H1 (cell line): ENCODE measurements around the gene HUWE1. TPM values are rescaled to one million over a fixed set of nuclear protein-coding genes. Genes with fewer than 3 reads are reported as not detected.

Experiments
- CTCF ChIA-PET: fragments of 300-600 bp; sonication (Branson Sonifier 250); formaldehyde crosslinking; loops from one replicate; lab custom pipeline; 2021; ENCODE audit not compliant: partially characterized antibody; lab: Charles Lee
- POLR2A ChIA-PET: fragments of 300-600 bp; sonication (Branson Sonifier 250); formaldehyde crosslinking; loops from one replicate; lab custom pipeline; 2021; ENCODE audit warnings: inconsistent platforms; ENCODE audit not compliant: partially characterized antibody; lab: Charles Lee
- DNase-seq, 2 experiments: peaks; one replicate each; pipeline versions ENCODE4 v3.0.0 to v3.0.0-alpha.2; 2010 to 2022; ENCODE audit warnings: low spot score in 2 of 2, low read depth in 1 of 2, mixed read lengths in 1 of 2
- FAIRE-seq: peaks from 2 replicates; lab custom pipeline; 2011; peaks lifted over from hg19 to GRCh38; lab: Jason Lieb, UNC
- H2AFZ ChIP-seq: 2 replicates; pipeline ENCODE4 v1.8.1; 2012; ENCODE audit warnings: low read length, inconsistent platforms
- H2AK5ac ChIP-seq: 2 replicates; pipeline ENCODE4 v1.6.1; 2013; ENCODE audit warnings: low read depth, low read length
- H2BK120ac ChIP-seq: replicated peaks from 2 replicates; pipeline ENCODE3; 2013; ENCODE audit warnings: low read depth, low read length, inconsistent platforms
- H2BK12ac ChIP-seq: 2 replicates; pipeline ENCODE4 v1.6.1; 2013; ENCODE audit warnings: low read depth, low read length
- H2BK15ac ChIP-seq: 2 replicates; pipeline ENCODE4 v1.6.1; 2013; ENCODE audit warnings: low read length
- H2BK20ac ChIP-seq: 2 replicates; pipeline ENCODE4 v1.6.1; 2013; ENCODE audit warnings: low read length
- H2BK5ac ChIP-seq: 2 replicates; pipeline ENCODE4 v1.6.1; 2013; ENCODE audit warnings: low read depth, low read length
- H3K14ac ChIP-seq: 2 replicates; pipeline ENCODE4 v1.6.1; 2013; ENCODE audit warnings: inconsistent platforms; ENCODE audit not compliant: insufficient read length
- H3K18ac ChIP-seq: 2 replicates; pipeline ENCODE4 v1.6.1; 2013; ENCODE audit warnings: low read length; ENCODE audit errors: extremely low read depth
- H3K23ac ChIP-seq: 2 replicates; pipeline ENCODE4 v1.6.1; 2013; ENCODE audit warnings: inconsistent platforms; ENCODE audit not compliant: insufficient read length
- H3K23me2 ChIP-seq: 2 replicates; pipeline ENCODE4 v1.6.1; 2013; ENCODE audit warnings: low read depth, low read length
- H3K27ac ChIP-seq: 2 replicates; pipeline ENCODE4 v1.6.1; 2011; ENCODE audit warnings: low read depth, low read length, inconsistent platforms
- H3K27me3 ChIP-seq, 4 experiments: replicated peaks in 1 of 4; 1 replicate in 1 of 4; 2 replicates in 3 of 4; pipeline versions ENCODE4 v1.6.1 to v1.8.1; 2011 to 2013; ENCODE audit warnings: low read length in 3 of 4, mild to moderate bottlenecking in 3 of 4, inconsistent platforms in 2 of 4, mixed read lengths in 2 of 4, moderate library complexity in 1 of 4; ENCODE audit not compliant: control insufficient read depth in 3 of 4, insufficient read depth in 3 of 4; ENCODE audit errors: extremely low read depth in 1 of 4
- H3K36me3 ChIP-seq, 4 experiments: 2 replicates each; pipeline versions ENCODE4 v1.6.1 to v1.8.1; 2011 to 2013; ENCODE audit warnings: mild to moderate bottlenecking in 4 of 4, low read length in 3 of 4, moderate library complexity in 2 of 4, control low read depth in 1 of 4, inconsistent platforms in 1 of 4; ENCODE audit not compliant: insufficient read depth in 4 of 4, control insufficient read depth in 2 of 4
- H3K4ac ChIP-seq: replicated peaks from 2 replicates; pipeline ENCODE3; 2013; ENCODE audit warnings: low read length, low read depth, mixed read lengths, inconsistent platforms; ENCODE audit not compliant: insufficient read length
- H3K4me1 ChIP-seq, 4 experiments: replicated peaks in 1 of 4; 1 replicate in 1 of 4; 2 replicates in 3 of 4; pipeline versions ENCODE4 v1.6.1 to v1.8.1; 2011 to 2013; ENCODE audit warnings: low read length in 3 of 4, inconsistent platforms in 2 of 4, mixed read lengths in 1 of 4; ENCODE audit not compliant: insufficient read depth in 4 of 4, control insufficient read depth in 3 of 4
- H3K4me2 ChIP-seq, 2 experiments: 2 replicates each; pipeline versions ENCODE4 v1.6.1 to v1.8.1; 2011 to 2013; ENCODE audit warnings: low read depth in 2 of 2, low read length in 2 of 2, control low read depth in 1 of 2, inconsistent platforms in 1 of 2, mild to moderate bottlenecking in 1 of 2; ENCODE audit not compliant: insufficient read depth in 1 of 2
- H3K4me3 ChIP-seq, 4 experiments: fragments of 200-600, 300-600 bp in 1 of 4; sonication (generic), shearing (Covaris generic), sonication (Bioruptor Twin) in 1 of 4; 2 replicates each; pipeline versions ENCODE4 v1.5.1 to v1.8.1; 2011 to 2016; ENCODE audit warnings: low read length in 4 of 4, low read depth in 3 of 4, control low read depth in 2 of 4, inconsistent platforms in 2 of 4, mild to moderate bottlenecking in 2 of 4, mixed read lengths in 1 of 4, moderate library complexity in 1 of 4; ENCODE audit not compliant: insufficient read depth in 2 of 4; ENCODE audit errors: extremely low read depth in 1 of 4
- H3K56ac ChIP-seq: replicated peaks from 2 replicates; pipeline ENCODE3; 2013; ENCODE audit warnings: low read depth, mild to moderate bottlenecking, mixed read lengths, low read length, inconsistent platforms; ENCODE audit not compliant: insufficient read length
- H3K79me1 ChIP-seq: 2 replicates; pipeline ENCODE4 v1.6.1; 2013; ENCODE audit warnings: low read depth, low read length, control low read depth
- H3K79me2 ChIP-seq, 2 experiments: 2 replicates each; pipeline versions ENCODE4 v1.6.1 to v1.8.1; 2012 to 2013; ENCODE audit warnings: low read length in 2 of 2, mild to moderate bottlenecking in 2 of 2, inconsistent platforms in 1 of 2; ENCODE audit not compliant: insufficient read depth in 2 of 2, control insufficient read depth in 1 of 2
- H3K9ac ChIP-seq, 4 experiments: replicated peaks in 1 of 4; 1 replicate in 1 of 4; 2 replicates in 3 of 4; pipeline versions ENCODE4 v1.6.1 to v1.8.1; 2011 to 2013; ENCODE audit warnings: low read depth in 3 of 4, low read length in 3 of 4, control low read depth in 2 of 4, mild to moderate bottlenecking in 2 of 4, moderate library complexity in 2 of 4, inconsistent platforms in 1 of 4; ENCODE audit errors: extremely low read depth in 1 of 4
- H3K9me3 ChIP-seq, 2 experiments: 2 replicates each; pipeline versions ENCODE4 v1.6.1 to v1.8.1; 2012 to 2013; ENCODE audit warnings: mild to moderate bottlenecking in 2 of 2, moderate library complexity in 2 of 2, control low read depth in 1 of 2, inconsistent platforms in 1 of 2, low read depth in 1 of 2, low read length in 1 of 2, mixed read lengths in 1 of 2; ENCODE audit not compliant: insufficient read depth in 2 of 2
- H4K20me1 ChIP-seq, 2 experiments: replicated peaks in 1 of 2; 2 replicates each; pipeline versions ENCODE3 to v1.8.1; 2011 to 2013; ENCODE audit warnings: inconsistent platforms in 2 of 2, low read length in 2 of 2, mild to moderate bottlenecking in 1 of 2; ENCODE audit not compliant: insufficient read depth in 2 of 2, control insufficient read depth in 1 of 2
- H4K5ac ChIP-seq: 2 replicates; pipeline ENCODE4 v1.6.1; 2013; ENCODE audit warnings: low read length, low read depth, mixed read lengths, inconsistent platforms; ENCODE audit not compliant: insufficient read length
- H4K8ac ChIP-seq: 2 replicates; pipeline ENCODE4 v1.8.0; 2013; ENCODE audit warnings: mild to moderate bottlenecking, moderate library complexity, low read length, inconsistent platforms; ENCODE audit not compliant: insufficient read depth; ENCODE audit errors: extremely low read depth
- H4K91ac ChIP-seq: replicated peaks from 2 replicates; pipeline ENCODE3; 2013; ENCODE audit warnings: low read length, mixed read lengths, inconsistent platforms; ENCODE audit not compliant: insufficient read length
- BRCA1 ChIP-seq: IDR thresholded peaks from 2 replicates; pipeline ENCODE4 v1.6.1; 2012; ENCODE audit warnings: low read depth, low read length, improper control_type of control experiment
- CTBP2 ChIP-seq: IDR thresholded peaks from 2 replicates; pipeline ENCODE4 v1.7.0; 2011; ENCODE audit warnings: borderline replicate concordance, mild to moderate bottlenecking, moderate library complexity, mixed read lengths, low read length; ENCODE audit not compliant: insufficient read depth, insufficient read length
- POLR2A ChIP-seq, 2 experiments: IDR thresholded peaks; 1 replicate in 1 of 2; 2 replicates in 1 of 2; pipeline ENCODE4 v1.6.1; 2011; ENCODE audit warnings: low read depth in 2 of 2, low read length in 2 of 2, mild to moderate bottlenecking in 2 of 2; ENCODE audit errors: control extremely low read depth in 1 of 2
- RBBP5 ChIP-seq: IDR thresholded peaks from 2 replicates; pipeline ENCODE4 v1.7.1; 2012; ENCODE audit warnings: low read depth, mild to moderate bottlenecking, inconsistent platforms, low read length, moderate library complexity, borderline replicate concordance
- SUZ12 ChIP-seq: fragments of 200-600 bp; sonication (generic); IDR thresholded peaks from 2 replicates; pipeline ENCODE4 v1.6.1; 2012; ENCODE audit warnings: mild to moderate bottlenecking, inconsistent platforms, low read length, moderate library complexity, mixed read lengths
- WGBS, 2 experiments: shearing (Covaris generic) in 1 of 2; methylation state at CpG; one replicate each; pipeline versions ENCODE4 v1.1.6 to v1.1.7; 2013 to 2015; ENCODE audit warnings: low lambda C conversion rate in 2 of 2, mixed read lengths in 2 of 2, inconsistent platforms in 1 of 2, low coverage in 1 of 2, missing lambda C conversion rate in 1 of 2; ENCODE audit not compliant: insufficient replicate concordance in 2 of 2, insufficient coverage in 1 of 2, insufficient read length in 1 of 2; ENCODE audit errors: extremely low coverage in 1 of 2, missing lambda C conversion rate in 1 of 2; 5-methylcytosine and 5-hydroxymethylcytosine counted together
- polyA plus RNA-seq, 7 experiments: library from polyadenylated mRNA; depleted of rRNA in 3 of 7; stranded (reverse) in 5 of 7; unstranded in 2 of 7; fragments of >200 nt in 5 of 7; fragments of 200-250 nt in 2 of 7; gene quantifications; 1 replicate in 5 of 7; 2 replicates in 1 of 7; 4 replicates in 1 of 7; pipeline versions ENCODE4 v1.2.1 to v1.2.3, GENCODE V29; 2011 to 2013; ENCODE audit warnings: missing spikeins in 2 of 7, mixed read lengths in 2 of 7
- total RNA-seq: library from RNA; stranded (reverse); fragmentation: NEBNext Ultra II Directional; extraction: Animal tissue kit (Norgen Biotek cat#: 25700); gene quantifications from 2 replicates; pipeline ENCODE4 v1.2.1, GENCODE V29; 2021

Gene HUWE1
- total and polyA plus RNA-seq, 2 of the 8 experiments (the other 6 are each of a cell fraction or from before 2014, with no cell fraction given) = 114 to 252 TPM

DNA sequence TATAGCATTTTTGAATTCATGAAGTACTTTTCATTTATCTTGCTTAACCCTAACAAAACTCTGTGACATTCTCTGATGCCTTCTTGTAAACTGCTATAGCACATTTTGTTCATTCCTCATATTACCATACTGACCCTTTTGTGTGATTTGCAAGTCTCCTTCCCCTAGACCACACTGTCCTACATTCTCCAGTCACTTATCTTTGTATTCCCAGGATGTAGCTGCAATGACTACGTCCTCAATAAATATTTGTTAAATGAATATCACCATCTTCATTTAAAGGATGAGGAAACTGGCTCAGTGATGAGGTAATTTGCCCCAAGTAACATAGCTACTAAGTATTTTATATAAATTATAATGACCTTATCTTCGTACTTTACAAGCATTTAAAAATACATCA is 11.9 kb downstream of the HUWE1 start:
- H3K27me3 ChIP-seq = no peaks in the 10 kb centered on the region
- H3K9ac ChIP-seq = no peak overlapping the region
- peaks cover 0 to 75% (median 8%) of the 10 kb centered on the region in 4 experiments; a peak in 5 of 8 replicates for H3K36me3 ChIP-seq
- FAIRE-seq = peak; percentile 81
- 100% methylated on average over 2 of the region's 2 CpGs; no CpG with 5 or more reads in 1 of the 2 experiments for WGBS, 2 experiments
- H3K4me2 ChIP-seq = no peak overlapping the region
- TF ChIP-seq CTBP2 (no peak), RBBP5 (no peak), BRCA1 (no peak), SUZ12 (no peak), POLR2A (IDR thresholded peaks at IDR 0.05; ENCODE audit: control extremely low read depth in 1 of 2, low read depth in 2 of 2, low read length in 2 of 2) (no peak)
- H2BK12ac ChIP-seq = no peak overlapping the region
- POLR2A ChIA-PET = interaction anchor here (1.1 to 2.7 kb wide), 3 partner anchors 9 to 141 kb away, joined by 3 to 18 read pairs (median 3); no protein-coding TSS in a partner anchor
- no peak overlapping the region for H2BK120ac ChIP-seq
- H2BK5ac ChIP-seq = no peak overlapping the region
- H3K9me3 ChIP-seq = no peaks in the 10 kb centered on the region
- no peak overlapping the region for H3K27ac ChIP-seq
- H3K18ac ChIP-seq = no peak overlapping the region
- H3K4ac ChIP-seq = no peak overlapping the region
- no peak overlapping the region for H3K23ac ChIP-seq
- H4K91ac ChIP-seq = no peak overlapping the region
- H3K79me1 ChIP-seq = no peaks in the 10 kb centered on the region
- CTCF ChIA-PET = no interaction called here
- no peak overlapping the region for H3K56ac ChIP-seq
- H4K20me1 ChIP-seq = peaks cover 2 to 5% of the 10 kb centered on the region in 2 experiments
- H4K5ac ChIP-seq = no peak overlapping the region
- no peak overlapping the region for H2BK20ac ChIP-seq
- no peak overlapping the region for H2AFZ ChIP-seq
- no peak for DNase-seq
- H4K8ac ChIP-seq = no peak overlapping the region
- no peaks in the 10 kb centered on the region for H3K23me2 ChIP-seq
- no peak overlapping the region for H2BK15ac ChIP-seq
- no peak overlapping the region for H3K4me3 ChIP-seq
- H3K4me1 ChIP-seq = no peaks in the 10 kb centered on the region
- H2AK5ac ChIP-seq = no peak overlapping the region
- H3K14ac ChIP-seq = no peak overlapping the region
- H3K79me2 ChIP-seq = peaks cover 0 to 96% of the 10 kb centered on the region in 2 experiments; a peak in 3 of 4 replicates
